Measurements from ENCODE around the gene MOSPD2.

- TF ChIP-seq CTCF (IDR thresholded peaks at IDR 0.05) (no peak), POLR2AphosphoS5 (IDR thresholded peaks at IDR 0.05) (no peak)
Observed at GRCh38 chrX:14902537-14902936, 29.3 kb downstream of the MOSPD2 start.
